DND-41 (cell line): Measurements from ENCODE around the gene PCED1B.

Experiments used
- CTCF ChIP-seq: IDR thresholded peaks from 2 replicates; pipeline ENCODE4 v1.5.1; 2012; ENCODE audit warnings: borderline replicate concordance, low read length, moderate library complexity, mild to moderate bottlenecking; ENCODE audit not compliant: poor library complexity, severe bottlenecking; ENCODE audit errors: extremely low read depth
- EZH2 ChIP-seq: IDR thresholded peaks from 3 replicates; pipeline ENCODE4 v1.6.1; 2012; ENCODE audit warnings: borderline replicate concordance, low read depth, mild to moderate bottlenecking, moderate library complexity, low read length, inconsistent platforms; ENCODE audit not compliant: severe bottlenecking

DNA sequence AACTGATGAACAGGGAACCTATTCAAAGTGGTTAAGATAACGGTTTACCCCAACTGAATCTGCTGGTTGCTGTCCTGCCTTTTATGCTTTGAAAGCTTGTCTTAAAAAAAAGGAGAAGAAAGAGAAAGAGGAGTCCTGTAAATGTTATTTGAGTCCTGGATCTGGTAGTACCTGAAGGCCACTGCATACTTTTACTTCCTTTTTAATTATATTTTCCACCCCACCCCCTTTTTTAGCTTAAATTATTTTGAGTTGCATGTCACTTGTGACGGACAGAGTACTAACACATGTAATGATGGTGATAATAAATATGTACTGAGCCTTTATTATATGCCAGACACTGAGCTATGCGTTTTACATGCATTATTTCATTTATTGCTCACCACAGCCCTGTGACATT is 2.9 kb downstream of the PCED1B start:
- TF ChIP-seq CTCF = no peak
- TF ChIP-seq EZH2 = no peak
